Activated naive CD4-positive, alpha-beta T cell treated with anti-CD3 and anti-CD28 coated beads for 36 hours (primary cell): Measurements from ENCODE around the gene ENAH. TPM values are rescaled to one million over a fixed set of nuclear protein-coding genes. Genes with fewer than 3 reads are reported as not detected.

Source experiments
- CTCF ChIA-PET: fragments of 350-600 bp; sonication (Branson Sonifier 250); formaldehyde crosslinking; loops from one replicate; lab custom pipeline; 2021; ENCODE audit warnings: antibody characterized with exemption; lab: Charles Lee
- DNase-seq: peaks from one replicate; pipeline ENCODE4 v3.0.0-alpha.2; 2020
- H3K27ac Mint-ChIP-seq: one replicate; pipeline ENCODE4 v1.8.0; 2021; ENCODE audit warnings: mild to moderate bottlenecking, mixed read lengths
- H3K27me3 Mint-ChIP-seq: one replicate; pipeline ENCODE4 v1.8.0; 2021; ENCODE audit warnings: low read depth, mixed read lengths
- H3K36me3 Mint-ChIP-seq: one replicate; pipeline ENCODE4 v1.8.0; 2021; ENCODE audit warnings: low read depth, mixed read lengths
- H3K4me1 Mint-ChIP-seq: one replicate; pipeline ENCODE4 v1.8.0; 2021; ENCODE audit warnings: low read depth, mixed read lengths
- H3K4me3 Mint-ChIP-seq: one replicate; pipeline ENCODE4 v1.8.0; 2021; ENCODE audit warnings: mild to moderate bottlenecking, moderate library complexity, mixed read lengths
- H3K9me3 Mint-ChIP-seq: one replicate; pipeline ENCODE4 v1.8.0; 2021; ENCODE audit warnings: mixed read lengths
- intact Hi-C: fragments of 100-400 bp; cut with micrococcal nuclease; formaldehyde crosslinking; loops from one replicate; pipeline ENCODE4 v1.15.1; 2023
- total RNA-seq, 2 experiments: library from RNA; stranded (reverse); gene quantifications; one replicate each; pipeline ENCODE4 v1.2.3, GENCODE V29; 2021

The ENAH gene
- total RNA-seq, 2 experiments from 2014 or later = 0.91 to 2.0 TPM

- H3K9me3 Mint-ChIP-seq = no peaks in the 10 kb centered on the region
- H3K27ac Mint-ChIP-seq = no peak overlapping the region
- no peak overlapping the region for H3K4me3 Mint-ChIP-seq
- CTCF ChIA-PET = interaction anchor here (0.7 to 2.4 kb wide), 6 partner anchors 10 to 485 kb away, joined by 3 to 9 read pairs (median 4); no protein-coding TSS in a partner anchor
- no peaks in the 10 kb centered on the region for H3K27me3 Mint-ChIP-seq
- intact Hi-C loops = no loop called here
- no peaks in the 10 kb centered on the region for H3K4me1 Mint-ChIP-seq
- H3K36me3 Mint-ChIP-seq = no peaks in the 10 kb centered on the region
- DNase-seq = no peak
Measured at GRCh38 chr1:225484657-225485214, 168.2 kb downstream of the ENAH start.

- Mint-ChIP-seq H3K27ac (no peak overlapping the region), H3K4me1 (no peaks in the 10 kb centered on the region), H3K36me3 (no peaks in the 10 kb centered on the region), H3K27me3 (no peaks in the 10 kb centered on the region), H3K4me3 (no peak overlapping the region), H3K9me3 (no peaks in the 10 kb centered on the region)
- intact Hi-C loops = no loop called here
- CTCF ChIA-PET = interaction anchor here (0.7 to 2.4 kb wide), 6 partner anchors 9 to 289 kb away, joined by 3 to 9 read pairs (median 4); no protein-coding TSS in a partner anchor
- DNase-seq = no peak
Measured at GRCh38 chr1:225483818-225484656, 168.9 kb downstream of the ENAH start.

GRCh38 chr1:225482421-225482950 is 170.4 kb downstream of the ENAH start:
- CTCF ChIA-PET = interaction anchor here (0.6 to 2.4 kb wide), 12 partner anchors 9 to 492 kb away, joined by 3 to 12 read pairs (median 6); no protein-coding TSS in a partner anchor
- H3K36me3 Mint-ChIP-seq = no peaks in the 10 kb centered on the region
- DNase-seq = no peak
- no peaks in the 10 kb centered on the region for H3K27me3 Mint-ChIP-seq
- H3K4me3 Mint-ChIP-seq = no peak overlapping the region
- no peak overlapping the region for H3K27ac Mint-ChIP-seq
- H3K4me1 Mint-ChIP-seq = peaks cover 8% of the 10 kb centered on the region
- intact Hi-C loops = no loop called here
- no peaks in the 10 kb centered on the region for H3K9me3 Mint-ChIP-seq

- H3K4me3 Mint-ChIP-seq = no peak overlapping the region
- peaks cover 15% of the 10 kb centered on the region for H3K4me1 Mint-ChIP-seq
- DNase-seq = no peak
- no peaks in the 10 kb centered on the region for H3K9me3 Mint-ChIP-seq
- no peaks in the 10 kb centered on the region for H3K27me3 Mint-ChIP-seq
- no peak overlapping the region for H3K27ac Mint-ChIP-seq
- intact Hi-C loops = no loop called here
- no peaks in the 10 kb centered on the region for H3K36me3 Mint-ChIP-seq
- CTCF ChIA-PET = interaction anchor here (0.6 to 2.4 kb wide), 18 partner anchors 9 to 493 kb away, joined by 3 to 12 read pairs (median 4); partner anchors contain the start of gene SRP9
Measured at GRCh38 chr1:225481738-225482137, 171.2 kb downstream of the ENAH start.

GRCh38 chr1:225480825-225481434 is 172.0 kb downstream of the ENAH start:
- Mint-ChIP-seq H3K9me3 (no peaks in the 10 kb centered on the region), H3K4me3 (no peak overlapping the region), H3K4me1 (peaks cover 22% of the 10 kb centered on the region), H3K27ac (no peak overlapping the region), H3K36me3 (no peaks in the 10 kb centered on the region), H3K27me3 (no peaks in the 10 kb centered on the region)
- CTCF ChIA-PET = interaction anchor here (0.8 to 2.4 kb wide), 18 partner anchors 11 to 645 kb away, joined by 3 to 12 read pairs (median 4); partner anchors contain the start of gene SRP9
- peak; percentile 80 for DNase-seq
- intact Hi-C loops = no loop called here

GRCh38 chr1:225479996-225480720 is 172.8 kb downstream of the ENAH start:
- CTCF ChIA-PET = interaction anchor here (0.6 to 3.7 kb wide), 13 partner anchors 11 to 645 kb away, joined by 3 to 12 read pairs (median 4); partner anchors contain the start of gene SRP9
- Mint-ChIP-seq H3K4me3 (no peak overlapping the region), H3K4me1 (peaks cover 23% of the 10 kb centered on the region), H3K27me3 (no peaks in the 10 kb centered on the region), H3K27ac (no peak overlapping the region), H3K36me3 (no peaks in the 10 kb centered on the region), H3K9me3 (no peaks in the 10 kb centered on the region)
- DNase-seq = no peak
- intact Hi-C loops = loop anchor here (5.0 kb wide), 1 partner anchor 367 kb away; no protein-coding TSS in a partner anchor

GRCh38 chr1:225479341-225479740 is 173.6 kb downstream of the ENAH start:
- Mint-ChIP-seq H3K27ac (no peak overlapping the region), H3K4me1 (peaks cover 27% of the 10 kb centered on the region), H3K9me3 (no peaks in the 10 kb centered on the region), H3K27me3 (no peaks in the 10 kb centered on the region), H3K4me3 (no peak overlapping the region), H3K36me3 (no peaks in the 10 kb centered on the region)
- intact Hi-C loops = loop anchor here (5.0 kb wide), 1 partner anchor 368 kb away; no protein-coding TSS in a partner anchor
- DNase-seq = no peak
- CTCF ChIA-PET = interaction anchor here (0.7 to 4.0 kb wide), 7 partner anchors 11 to 496 kb away, joined by 3 to 14 read pairs (median 4); partner anchors contain the start of gene SRP9

GRCh38 chr1:225477296-225477911 is 175.5 kb downstream of the ENAH start:
- intact Hi-C loops = loop anchor here (5.0 kb wide), 1 partner anchor 370 kb away; no protein-coding TSS in a partner anchor
- H3K9me3 Mint-ChIP-seq = no peaks in the 10 kb centered on the region
- H3K36me3 Mint-ChIP-seq = no peaks in the 10 kb centered on the region
- no peak for DNase-seq
- CTCF ChIA-PET = interaction anchor here (0.5 to 4.1 kb wide), 9 partner anchors 10 to 498 kb away, joined by 3 to 25 read pairs (median 7); partner anchors contain the start of gene SRP9
- H3K4me3 Mint-ChIP-seq = no peak overlapping the region
- H3K4me1 Mint-ChIP-seq = peaks cover 37% of the 10 kb centered on the region
- no peaks in the 10 kb centered on the region for H3K27me3 Mint-ChIP-seq
- H3K27ac Mint-ChIP-seq = no peak overlapping the region

GRCh38 chr1:225476538-225476988 is 176.4 kb downstream of the ENAH start:
- peak; percentile 36 for DNase-seq

GRCh38 chr1:225476100-225476511 is 176.8 kb downstream of the ENAH start:
- intact Hi-C loops = loop anchor here (5.0 kb wide), 1 partner anchor 371 kb away; no protein-coding TSS in a partner anchor
- no peaks in the 10 kb centered on the region for H3K27me3 Mint-ChIP-seq
- H3K36me3 Mint-ChIP-seq = no peaks in the 10 kb centered on the region
- no peaks in the 10 kb centered on the region for H3K9me3 Mint-ChIP-seq
- H3K4me3 Mint-ChIP-seq = no peak overlapping the region
- peaks cover 37% of the 10 kb centered on the region for H3K4me1 Mint-ChIP-seq
- DNase-seq = no peak
- CTCF ChIA-PET = interaction anchor here (0.6 to 4.1 kb wide), 12 partner anchors 9 to 499 kb away, joined by 3 to 25 read pairs (median 8); partner anchors contain the start of gene SRP9
- H3K27ac Mint-ChIP-seq = no peak overlapping the region

More at GRCh38 chr1:225476538-225476988, 176.4 kb downstream of the ENAH start:
- Mint-ChIP-seq H3K9me3 (no peaks in the 10 kb centered on the region), H3K4me3 (no peak overlapping the region), H3K27me3 (no peaks in the 10 kb centered on the region), H3K36me3 (no peaks in the 10 kb centered on the region), H3K4me1 (peaks cover 37% of the 10 kb centered on the region), H3K27ac (no peak overlapping the region)
- CTCF ChIA-PET = interaction anchor here (0.8 to 4.1 kb wide), 8 partner anchors 9 to 499 kb away, joined by 3 to 25 read pairs (median 8); partner anchors contain the start of gene SRP9
- intact Hi-C loops = loop anchor here (5.0 kb wide), 1 partner anchor 371 kb away; no protein-coding TSS in a partner anchor
